HG02571 (cell line): Measurements from ENCODE around the gene FAM162A.
A peak's percentile ranks its signal among the peaks of the same experiment; 100 is the strongest.

Experiments
- ATAC-seq: cut with Tn5 transposase; IDR thresholded peaks from one replicate; pipeline ENCODE4 v1.9.1; 2021; ENCODE audit warnings: mild to moderate bottlenecking, moderate library complexity; ENCODE audit not compliant: unreplicated experiment

The FAM162A gene

GRCh38 chr3:122387709-122388108, 3.7 kb downstream of the FAM162A start:
- no peak for ATAC-seq

- no peak for ATAC-seq
Measured at GRCh38 chr3:122389197-122389596, 5.2 kb downstream of the FAM162A start.

GRCh38 chr3:122389892-122390291, 5.9 kb downstream of the FAM162A start:
- no peak for ATAC-seq

- ATAC-seq = no peak
Measured at GRCh38 chr3:122390665-122391064, 6.7 kb downstream of the FAM162A start.

- no peak for ATAC-seq
Measured at GRCh38 chr3:122391681-122392446, 7.9 kb downstream of the FAM162A start.

- no peak for ATAC-seq
Measured at GRCh38 chr3:122392868-122393844, 9.2 kb downstream of the FAM162A start.

GRCh38 chr3:122394173-122394572, 10.2 kb downstream of the FAM162A start:
- ATAC-seq = no peak

- ATAC-seq = no peak
Measured at GRCh38 chr3:122395582-122395981, 11.6 kb downstream of the FAM162A start.

GRCh38 chr3:122396511-122396910, 12.5 kb downstream of the FAM162A start:
- no peak for ATAC-seq

GRCh38 chr3:122397201-122397600, 13.2 kb downstream of the FAM162A start:
- ATAC-seq = no peak

GRCh38 chr3:122398920-122399319, 14.9 kb downstream of the FAM162A start:
- ATAC-seq = no peak

GRCh38 chr3:122403489-122403888, 19.5 kb downstream of the FAM162A start:
- no peak for ATAC-seq

GRCh38 chr3:122405015-122405414, 21.0 kb downstream of the FAM162A start:
- ATAC-seq = no peak

- no peak for ATAC-seq
Measured at GRCh38 chr3:122406198-122406597, 22.2 kb downstream of the FAM162A start.

- no peak for ATAC-seq
Measured at GRCh38 chr3:122407946-122408345, 24.0 kb downstream of the FAM162A start.

GRCh38 chr3:122409446-122409845, 25.5 kb downstream of the FAM162A start:
- no peak for ATAC-seq

- ATAC-seq = no peak
Measured at GRCh38 chr3:122410111-122410510, 26.1 kb downstream of the FAM162A start.

GRCh38 chr3:122410639-122411038, 26.7 kb downstream of the FAM162A start:
- ATAC-seq = no peak

GRCh38 chr3:122414391-122414790, 30.4 kb downstream of the FAM162A start:
- no peak for ATAC-seq

GRCh38 chr3:122415104-122415744, 31.2 kb downstream of the FAM162A start:
- ATAC-seq = peak; percentile 44
